GM23248 (cell line): Measurements from ENCODE around the gene FH.

Source experiments
- EZH2 ChIP-seq: fragments of 200-600 bp; sonication (generic); IDR thresholded peaks from 2 replicates; pipeline ENCODE4 v1.6.1; 2018; ENCODE audit warnings: antibody characterized with exemption, mild to moderate bottlenecking; ENCODE audit not compliant: insufficient read depth, poor library complexity, severe bottlenecking
- EZH2phosphoT487 ChIP-seq: fragments of 200-600 bp; sonication (generic); IDR thresholded peaks from 2 replicates; pipeline ENCODE4 v1.6.1; 2018; ENCODE audit warnings: antibody characterized with exemption, moderate library complexity, mild to moderate bottlenecking, low read depth; ENCODE audit not compliant: insufficient read depth

- TF ChIP-seq EZH2 = no peak
- no peak for TF ChIP-seq EZH2phosphoT487
Observed at GRCh38 chr1:241536969-241537368, 17.4 kb upstream of the FH start.
